Stomach (tissue), 4 donors: ENCODE measurements around the gene SPEG.

ENCODE experiments used
- POLR2A ChIP-seq, 4 donors: fragments of 450-650 bp; IDR thresholded peaks; one replicate each; pipeline ENCODE4 v1.6.1; 2016; ENCODE audit warnings: antibody characterized with exemption in 4 of 4, control low read depth in 2 of 4, mild to moderate bottlenecking in 1 of 4, moderate library complexity in 1 of 4
- POLR2AphosphoS5 ChIP-seq, 3 donors: sonication (generic); formaldehyde crosslinking; IDR thresholded peaks; one replicate each; pipeline ENCODE4 v1.6.1; 2016; ENCODE audit warnings: antibody characterized with exemption in 3 of 3
- TF ChIP-seq, protein P1 (sequence below), 7 experiments: fragments of 450-650 bp in 4 of 7; fragments of 200-600 bp in 3 of 7; sonication (generic) in 3 of 7; IDR thresholded peaks; one replicate each; pipeline ENCODE4 v1.5.1; 2016 to 2019; ENCODE audit warnings: antibody characterized with exemption in 7 of 7, control low read depth in 2 of 7, mild to moderate bottlenecking in 1 of 7

DNA sequence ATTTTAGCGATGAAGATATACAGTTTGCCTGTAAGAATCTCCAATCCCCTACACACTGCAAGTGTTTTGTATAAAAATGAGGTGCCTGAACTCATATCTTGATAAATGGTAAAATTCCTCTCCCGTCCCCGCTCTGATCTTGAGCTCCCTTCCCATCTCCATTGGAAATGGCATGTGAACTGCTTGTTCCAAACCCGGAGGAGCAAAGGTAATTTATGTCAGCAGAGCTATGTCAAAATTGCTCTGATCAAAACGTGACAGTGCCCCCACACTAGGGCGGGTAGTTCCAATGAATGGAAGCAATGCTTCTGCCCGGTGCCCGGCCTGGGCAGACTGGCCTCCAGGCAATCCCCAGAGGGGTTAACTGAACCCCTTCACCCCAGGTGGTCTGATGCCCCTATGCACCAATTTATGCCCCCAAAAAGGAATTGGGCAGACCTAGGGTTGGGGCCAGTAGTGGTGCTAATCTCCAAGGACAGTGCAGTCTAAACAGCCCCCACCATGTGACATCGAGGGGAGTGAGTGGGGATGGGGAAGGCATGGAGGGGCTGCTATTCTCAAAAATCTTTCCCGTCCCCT is 60.4 kb downstream of the SPEG start:
- TF ChIP-seq, protein P1, sequence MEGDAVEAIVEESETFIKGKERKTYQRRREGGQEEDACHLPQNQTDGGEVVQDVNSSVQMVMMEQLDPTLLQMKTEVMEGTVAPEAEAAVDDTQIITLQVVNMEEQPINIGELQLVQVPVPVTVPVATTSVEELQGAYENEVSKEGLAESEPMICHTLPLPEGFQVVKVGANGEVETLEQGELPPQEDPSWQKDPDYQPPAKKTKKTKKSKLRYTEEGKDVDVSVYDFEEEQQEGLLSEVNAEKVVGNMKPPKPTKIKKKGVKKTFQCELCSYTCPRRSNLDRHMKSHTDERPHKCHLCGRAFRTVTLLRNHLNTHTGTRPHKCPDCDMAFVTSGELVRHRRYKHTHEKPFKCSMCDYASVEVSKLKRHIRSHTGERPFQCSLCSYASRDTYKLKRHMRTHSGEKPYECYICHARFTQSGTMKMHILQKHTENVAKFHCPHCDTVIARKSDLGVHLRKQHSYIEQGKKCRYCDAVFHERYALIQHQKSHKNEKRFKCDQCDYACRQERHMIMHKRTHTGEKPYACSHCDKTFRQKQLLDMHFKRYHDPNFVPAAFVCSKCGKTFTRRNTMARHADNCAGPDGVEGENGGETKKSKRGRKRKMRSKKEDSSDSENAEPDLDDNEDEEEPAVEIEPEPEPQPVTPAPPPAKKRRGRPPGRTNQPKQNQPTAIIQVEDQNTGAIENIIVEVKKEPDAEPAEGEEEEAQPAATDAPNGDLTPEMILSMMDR (IDR thresholded peaks at IDR 0.05), result no peak
- TF ChIP-seq POLR2AphosphoS5 (IDR thresholded peaks at IDR 0.05), result no peak
- no peak for TF ChIP-seq POLR2A (IDR thresholded peaks at IDR 0.05)
